GM23338 (cell line): ENCODE measurements around the gene GAL3ST1.

ENCODE experiments used
- CTCF ChIP-seq, 2 experiments: fragments of 200-600 bp in 1 of 2; sonication (generic) in 1 of 2; conservative IDR thresholded peaks; 2 replicates each; pipeline versions ENCODE4 v1.5.1 to v1.6.1; 2016 to 2017; ENCODE audit warnings: antibody characterized with exemption in 2 of 2, low read depth in 2 of 2, mild to moderate bottlenecking in 2 of 2, moderate library complexity in 1 of 2
- EZH2phosphoT487 ChIP-seq: fragments of 200-600 bp; sonication (generic); IDR thresholded peaks from one replicate; pipeline ENCODE4 v1.8.1; 2018; ENCODE audit warnings: antibody characterized with exemption; ENCODE audit not compliant: unreplicated experiment

GRCh38 chr22:30611197-30611596, 36.7 kb upstream of the GAL3ST1 start:
- TF ChIP-seq CTCF (conservative IDR thresholded peaks at IDR 0.05; ENCODE audit: low read depth in 2 of 2): no peak
- TF ChIP-seq EZH2phosphoT487: no peak
